Esophagus muscularis mucosa (tissue), 4 donors: Measurements from ENCODE around the gene AGFG2. TPM values are rescaled to one million over a fixed set of nuclear protein-coding genes. Genes with fewer than 3 reads are reported as not detected.

Experiments
- DNase-seq: peaks from one replicate; pipeline ENCODE4 v3.0.0-alpha.2; 2017; ENCODE audit errors: extremely low spot score
- H3K27ac ChIP-seq, 4 donors: fragments of 200-600 bp; sonication (generic); replicated peaks in 1 of 4; 1 replicate in 3 of 4; 2 replicates in 1 of 4; pipeline ENCODE4 v1.5.1; 2016 to 2019; ENCODE audit warnings: mild to moderate bottlenecking in 1 of 4
- H3K27me3 ChIP-seq, 4 donors: fragments of 200-600 bp; sonication (generic); one replicate each; pipeline versions ENCODE4 v1.5.1 to v1.6.0; 2016 to 2019
- H3K36me3 ChIP-seq, 4 donors: fragments of 200-600 bp; sonication (generic); one replicate each; pipeline ENCODE4 v1.5.1; 2016 to 2019
- H3K4me1 ChIP-seq, 4 donors: fragments of 200-600 bp; sonication (generic); one replicate each; pipeline ENCODE4 v1.5.1; 2016 to 2019
- H3K4me3 ChIP-seq, 4 donors: fragments of 200-600 bp; sonication (generic); 1 replicate in 2 of 4; 2 replicates in 2 of 4; pipeline ENCODE4 v1.5.1; 2016 to 2019; ENCODE audit warnings: mild to moderate bottlenecking in 4 of 4, moderate library complexity in 1 of 4
- H3K9me3 ChIP-seq, 4 donors: fragments of 200-600 bp; sonication (generic); 1 replicate in 3 of 4; 2 replicates in 1 of 4; pipeline ENCODE4 v1.5.1; 2016 to 2019
- CTCF ChIP-seq, 3 experiments: fragments of 200-600 bp in 2 of 3; fragments of 450-650 bp in 1 of 3; sonication (generic) in 2 of 3; IDR thresholded peaks; one replicate each; pipeline ENCODE4 v1.5.1; 2017 to 2019; ENCODE audit warnings: antibody characterized with exemption in 3 of 3, mild to moderate bottlenecking in 2 of 3, moderate library complexity in 1 of 3
- EP300 ChIP-seq: sonication (generic); formaldehyde crosslinking; IDR thresholded peaks from one replicate; pipeline ENCODE4 v1.6.1; 2017; ENCODE audit warnings: antibody characterized with exemption
- POLR2A ChIP-seq: fragments of 450-650 bp; IDR thresholded peaks from one replicate; pipeline ENCODE4 v1.6.1; 2017; ENCODE audit warnings: antibody characterized with exemption, moderate library complexity, mild to moderate bottlenecking, low read depth
- POLR2AphosphoS5 ChIP-seq, 2 donors: sonication (generic); formaldehyde crosslinking; IDR thresholded peaks; one replicate each; pipeline ENCODE4 v1.6.1; 2017; ENCODE audit warnings: antibody characterized with exemption in 2 of 2
- WGBS: methylation state at CpG from one replicate; pipeline ENCODE4 v1.1.5; 2018; 5-methylcytosine and 5-hydroxymethylcytosine counted together
- intact Hi-C: fragments of 100-400 bp; cut with DNase I; formaldehyde crosslinking; loops from one replicate; pipeline ENCODE4 v1.15.1; 2023
- total RNA-seq, 4 donors: library from RNA; depleted of rRNA; stranded (reverse); fragments of >200 nt; gene quantifications; one replicate each; pipeline versions ENCODE4 v1.1.0 to v1.2.1, GENCODE V29; 2016

Gene AGFG2
- total RNA-seq, 4 donors from 2014 or later = 31.6 to 79.6 (median 35.1) TPM

- peaks cover 13 to 38% (median 22%) of the 10 kb centered on the region in 4 donors for H3K4me1 ChIP-seq
- 37% methylated on average over 18 of the region's 36 CpGs for WGBS
- intact Hi-C loops = no loop called here
- peaks cover 0 to 40% (median 1%) of the 10 kb centered on the region in 4 donors for H3K27me3 ChIP-seq
- H3K4me3 ChIP-seq = peak overlapping the region; percentile 39 to 57 (median 44)
- peak overlapping the region in 3 of 4 donors; percentile 30 to 39 (median 38) for H3K27ac ChIP-seq
- TF ChIP-seq EP300 (no peak), POLR2A (no peak), POLR2AphosphoS5 (IDR thresholded peaks at IDR 0.05) (peak in 1 of 2 donors; percentile 10), CTCF (IDR thresholded peaks at IDR 0.05) (peak; percentile 22 to 46 (median 34))
- H3K36me3 ChIP-seq = peaks cover 4 to 35% (median 19%) of the 10 kb centered on the region in 4 donors
- no peaks in the 10 kb centered on the region for H3K9me3 ChIP-seq
- DNase-seq = no peak
These were observed 30.2 kb downstream of the AGFG2 start for GRCh38 chr7:100568896-100569844.

GRCh38 chr7:100570954-100571828 is 32.2 kb downstream of the AGFG2 start:
- Histone ChIP-seq H3K36me3 (peaks cover 16 to 36% (median 30%) of the 10 kb centered on the region in 4 donors), H3K9me3 (no peaks in the 10 kb centered on the region), H3K27ac (no peak overlapping the region), H3K27me3 (peaks cover 0 to 53% (median 1%) of the 10 kb centered on the region in 4 donors), H3K4me3 (no peak overlapping the region), H3K4me1 (peaks cover 13 to 37% (median 21%) of the 10 kb centered on the region in 4 donors)
- 79% methylated on average over 22 of the region's 26 CpGs for WGBS
- DNase-seq = no peak
- no peak for TF ChIP-seq POLR2A
- no peak for TF ChIP-seq EP300
- no peak for TF ChIP-seq POLR2AphosphoS5 (IDR thresholded peaks at IDR 0.05)
- no peak for TF ChIP-seq CTCF (IDR thresholded peaks at IDR 0.05)
- intact Hi-C loops = no loop called here

- DNase-seq = no peak
- H3K27me3 ChIP-seq = peaks cover 0 to 54% (median 1%) of the 10 kb centered on the region in 4 donors
- 93% methylated on average over 2 of the region's 2 CpGs for WGBS
- H3K36me3 ChIP-seq = peaks cover 22 to 42% (median 34%) of the 10 kb centered on the region in 4 donors
- H3K4me3 ChIP-seq = no peak overlapping the region
- no peak overlapping the region for H3K27ac ChIP-seq
- H3K4me1 ChIP-seq = peaks cover 13 to 37% (median 21%) of the 10 kb centered on the region in 4 donors
- TF ChIP-seq EP300 = no peak
- no peak for TF ChIP-seq POLR2AphosphoS5 (IDR thresholded peaks at IDR 0.05)
- H3K9me3 ChIP-seq = no peaks in the 10 kb centered on the region
- intact Hi-C loops = no loop called here
These were observed 32.8 kb downstream of the AGFG2 start for GRCh38 chr7:100571829-100572116.

- H3K27ac ChIP-seq = no peak overlapping the region
- WGBS = 82% methylated on average over 10 of the region's 20 CpGs
- peaks cover 28 to 48% (median 40%) of the 10 kb centered on the region in 4 donors for H3K36me3 ChIP-seq
- TF ChIP-seq POLR2A (no peak), EP300 (no peak), CTCF (IDR thresholded peaks at IDR 0.05) (no peak), POLR2AphosphoS5 (IDR thresholded peaks at IDR 0.05) (no peak)
- DNase-seq = no peak
- no peaks in the 10 kb centered on the region for H3K9me3 ChIP-seq
- intact Hi-C loops = no loop called here
- peaks cover 13 to 36% (median 21%) of the 10 kb centered on the region in 4 donors for H3K4me1 ChIP-seq
- peaks cover 0 to 60% (median 1%) of the 10 kb centered on the region in 4 donors for H3K27me3 ChIP-seq
- no peak overlapping the region for H3K4me3 ChIP-seq
These were observed 33.4 kb downstream of the AGFG2 start for GRCh38 chr7:100572281-100572948.
